ENCODE results near the gene RNF151.

Gene RNF151

DNA sequence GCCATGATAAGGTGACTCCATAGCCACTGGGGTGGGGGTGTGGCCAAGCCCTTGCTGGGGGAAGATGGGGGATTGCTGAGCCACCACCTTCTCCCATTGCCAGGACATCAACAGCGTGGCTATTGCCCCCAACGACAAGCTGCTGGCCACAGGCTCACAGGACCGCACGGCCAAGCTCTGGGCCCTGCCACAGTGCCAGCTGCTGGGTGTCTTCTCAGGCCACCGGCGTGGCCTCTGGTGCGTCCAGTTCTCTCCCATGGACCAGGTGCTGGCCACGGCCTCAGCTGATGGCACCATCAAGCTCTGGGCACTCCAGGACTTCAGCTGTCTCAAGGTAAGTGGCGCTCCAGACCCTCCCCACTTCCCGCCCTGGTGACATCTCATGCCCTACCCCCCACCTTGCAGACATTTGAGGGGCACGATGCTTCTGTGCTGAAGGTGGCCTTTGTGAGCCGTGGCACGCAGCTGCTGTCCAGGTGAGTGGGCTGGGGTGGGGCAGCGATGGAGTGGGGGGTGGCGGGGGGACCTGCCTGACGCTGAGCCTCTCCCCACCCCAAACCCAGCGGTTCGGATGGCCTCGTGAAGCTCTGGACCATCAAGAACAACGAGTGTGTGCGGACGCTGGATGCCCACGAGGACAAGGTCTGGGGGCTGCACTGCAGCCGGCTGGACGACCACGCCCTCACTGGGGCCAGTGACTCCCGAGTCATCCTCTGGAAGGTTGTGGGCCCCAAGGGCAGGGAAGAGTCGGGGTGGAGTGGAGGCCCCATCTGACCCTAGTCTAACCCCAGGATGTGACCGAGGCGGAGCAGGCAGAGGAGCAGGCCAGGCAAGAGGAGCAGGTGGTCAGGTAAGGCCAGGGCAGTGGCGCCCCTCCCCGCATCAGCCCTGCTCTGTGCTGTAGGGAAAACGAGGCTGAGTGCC lies 10.6 kb downstream of the RNF151 start:
- DNase-seq (ENCODE audit: low read depth, low spot score): no peak

DNA sequence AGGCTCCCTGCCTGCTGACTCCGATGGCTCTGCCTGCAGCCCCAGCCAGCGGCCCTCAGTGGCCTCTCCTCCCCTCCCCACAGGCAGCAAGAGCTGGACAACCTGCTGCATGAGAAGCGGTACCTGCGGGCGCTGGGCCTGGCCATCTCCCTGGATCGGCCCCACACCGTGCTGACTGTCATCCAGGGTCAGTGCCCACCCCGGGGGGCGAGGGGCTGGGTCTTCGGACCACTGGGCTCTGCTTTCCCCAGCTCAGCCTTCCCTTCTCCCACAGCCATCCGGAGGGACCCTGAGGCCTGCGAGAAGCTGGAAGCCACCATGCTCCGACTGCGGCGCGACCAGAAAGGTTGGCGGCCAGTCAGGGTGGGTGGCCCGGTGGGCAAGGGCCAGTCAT lies 11.2 kb downstream of the RNF151 start:
- no peak for DNase-seq (ENCODE audit: low read depth, low spot score)

DNA sequence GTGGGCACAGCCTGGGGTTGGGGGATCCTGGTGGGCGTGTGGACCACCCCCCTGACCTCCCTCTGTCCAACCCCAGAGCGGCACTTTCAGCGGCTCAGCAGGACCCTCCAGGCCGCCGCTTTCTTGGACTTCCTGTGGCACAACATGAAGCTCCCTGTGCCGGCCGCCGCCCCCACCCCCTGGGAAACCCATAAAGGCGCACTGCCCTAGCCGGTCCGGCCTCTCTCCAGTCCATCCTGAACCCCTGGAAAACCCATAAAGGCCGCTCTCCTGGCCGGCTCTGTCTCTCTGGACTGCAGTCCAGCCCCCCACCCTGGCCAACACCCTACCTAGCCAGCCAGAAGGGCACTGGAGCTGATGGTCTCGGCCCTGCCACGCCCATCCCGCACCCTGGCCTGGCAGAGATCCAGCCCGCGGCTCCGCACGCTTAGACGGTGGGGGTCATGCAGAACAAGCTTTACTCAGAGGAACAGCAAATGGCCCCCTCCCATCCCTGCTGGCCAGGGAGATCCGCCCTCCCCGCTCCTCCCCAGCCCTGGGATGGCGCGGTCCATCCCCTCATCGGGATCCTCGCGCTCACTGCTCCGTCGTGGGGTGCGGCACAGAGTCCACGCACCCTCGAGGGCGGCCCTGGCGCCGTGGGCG lies 11.9 kb downstream of the RNF151 start:
- no peak for DNase-seq (ENCODE audit: low read depth, low spot score)

DNA sequence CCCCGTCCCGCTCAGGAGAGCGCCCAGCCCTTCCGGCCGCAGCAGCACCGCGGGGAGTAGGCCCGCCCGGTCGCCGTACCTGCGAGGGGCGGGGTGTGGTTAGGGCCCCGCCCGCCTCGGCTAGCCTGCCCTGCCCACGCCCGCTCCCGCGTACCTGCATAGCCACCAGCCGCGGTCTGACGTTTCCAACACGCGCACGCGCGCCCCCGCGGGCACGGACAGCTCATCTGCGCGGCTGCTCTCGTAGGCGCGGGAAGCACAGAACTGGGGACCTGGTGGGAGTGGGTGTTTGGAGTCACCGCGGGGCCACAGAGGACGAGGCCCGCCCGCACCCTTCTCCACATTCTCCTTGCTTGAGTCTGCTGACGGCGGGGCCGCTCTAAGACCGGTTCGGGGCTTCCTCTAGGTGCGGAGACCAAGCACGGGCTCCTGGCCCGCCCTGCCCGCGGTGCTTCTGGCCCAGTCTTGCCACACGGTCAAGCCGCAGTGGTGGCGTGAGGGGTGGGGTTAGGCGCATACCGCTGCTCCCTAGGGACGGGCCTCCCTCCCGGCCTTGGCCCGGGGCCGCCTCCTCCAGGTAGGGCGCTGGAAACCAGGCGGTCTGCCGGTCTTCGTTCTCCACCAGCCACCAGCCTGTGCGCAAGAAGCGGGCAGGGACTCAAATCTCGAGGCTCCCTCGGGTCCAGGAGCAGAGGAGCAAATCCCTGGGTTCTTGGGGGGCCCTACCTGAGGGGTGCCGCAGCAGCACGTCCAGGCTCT lies 12.8 kb downstream of the RNF151 start:
- DNase-seq (ENCODE audit: low read depth, low spot score): peak; percentile 25

DNA sequence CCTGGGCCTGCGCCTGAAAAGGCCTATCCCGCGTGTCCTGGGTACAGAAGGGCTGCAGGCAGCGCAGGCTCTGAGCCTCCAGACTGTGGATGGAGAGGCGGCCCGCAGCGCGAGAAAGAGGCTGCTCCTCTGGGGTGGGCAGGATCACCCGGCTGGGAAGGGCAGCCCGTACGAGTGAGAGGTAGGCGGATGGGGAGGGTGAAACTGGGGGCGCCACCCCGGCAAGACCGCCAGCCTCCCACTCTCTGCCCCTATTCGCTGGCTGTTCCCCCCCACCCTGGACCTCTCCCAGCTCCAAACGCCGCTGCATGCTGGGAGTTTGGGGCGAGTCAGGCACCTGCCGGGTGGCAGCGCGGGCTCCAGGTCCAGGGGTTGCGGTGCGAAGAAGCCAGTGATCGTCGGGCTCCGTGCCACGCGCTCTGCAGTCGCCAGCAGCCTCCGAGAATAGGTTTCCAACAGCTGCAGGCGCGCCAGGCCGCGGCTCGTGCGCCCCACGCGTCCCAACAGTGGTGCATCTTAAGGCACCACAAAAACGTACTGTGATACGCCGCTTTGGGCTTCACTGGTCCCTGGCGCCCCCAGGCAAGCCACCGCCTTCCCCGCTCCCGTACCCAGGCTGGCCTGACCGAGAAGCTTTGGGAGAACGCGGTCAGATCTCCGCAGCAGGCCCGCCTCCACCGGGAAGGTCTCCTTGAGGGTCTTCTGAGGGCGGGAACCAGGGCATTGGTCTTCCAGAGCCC lies 13.5 kb downstream of the RNF151 start:
- no peak for DNase-seq (ENCODE audit: low read depth, low spot score)

DNA sequence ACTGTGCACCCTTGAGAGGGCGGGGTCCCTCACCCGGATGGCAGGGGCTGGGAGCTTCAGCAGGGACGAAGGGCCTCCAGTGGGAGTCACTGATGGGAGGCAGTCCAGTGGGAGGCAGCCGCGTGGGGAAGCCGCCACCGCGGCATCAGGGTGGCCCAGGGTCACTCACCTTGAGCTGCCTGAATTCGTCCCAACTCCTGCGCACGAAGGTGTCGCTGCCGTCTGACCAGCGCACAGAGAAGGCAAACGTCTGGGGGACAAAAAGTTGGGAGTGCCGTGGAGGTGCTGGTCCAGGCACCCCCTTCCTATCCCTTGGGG lies 14.1 kb downstream of the RNF151 start:
- no peak for DNase-seq (ENCODE audit: low read depth, low spot score)

DNA sequence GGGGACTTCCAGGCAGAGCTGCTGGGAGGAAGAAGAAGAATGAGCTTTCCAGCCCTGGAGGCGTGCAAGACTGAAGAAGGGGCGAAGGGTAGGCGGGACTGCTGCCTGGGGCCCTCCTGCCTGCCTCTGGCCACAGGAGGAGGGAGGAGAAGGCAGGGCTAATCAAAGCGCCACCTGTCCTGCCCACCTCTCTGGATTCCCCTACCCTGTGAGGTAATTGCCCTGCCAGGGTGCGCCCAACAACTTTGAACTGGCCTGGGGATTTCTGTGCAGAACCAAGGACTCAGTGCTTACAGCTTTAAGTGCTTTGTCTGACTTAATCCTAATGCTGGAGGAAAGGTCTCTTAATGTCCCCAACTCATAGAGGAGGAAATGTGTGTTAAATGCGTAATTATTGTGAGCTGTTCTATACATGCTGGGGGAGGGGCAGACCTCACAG lies 14.8 kb downstream of the RNF151 start, which contains the start of gene NOXO1:
Gene NOXO1 (minus strand): TSS at position 72 of the 439 bp plus-strand sequence. CDS start 290 bp downstream, outside the sequence.
- DNase-seq (ENCODE audit: low read depth, low spot score): no peak

DNA sequence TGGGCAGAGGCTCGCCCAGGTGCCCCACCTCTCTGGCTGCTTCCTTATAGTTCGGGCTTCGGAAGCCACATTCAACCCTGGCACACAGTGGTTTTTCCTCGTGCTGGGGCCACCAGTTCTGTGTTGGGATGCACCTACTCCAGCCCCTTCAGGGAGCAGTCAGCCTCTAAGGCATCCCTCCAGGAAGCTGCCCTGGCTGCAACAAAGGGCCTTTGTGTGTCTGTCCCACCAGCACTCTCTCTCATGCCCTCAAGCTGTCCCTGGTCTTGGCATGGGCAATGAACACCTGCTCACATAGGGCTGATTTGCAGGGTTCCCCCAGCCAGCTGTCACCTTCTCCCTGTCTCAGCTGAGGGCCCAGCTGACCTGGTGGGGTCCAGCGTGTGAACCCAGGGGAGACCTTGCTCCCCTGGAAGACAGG lies 15.4 kb downstream of the RNF151 start:
- no peak for DNase-seq (ENCODE audit: low read depth, low spot score)

DNA sequence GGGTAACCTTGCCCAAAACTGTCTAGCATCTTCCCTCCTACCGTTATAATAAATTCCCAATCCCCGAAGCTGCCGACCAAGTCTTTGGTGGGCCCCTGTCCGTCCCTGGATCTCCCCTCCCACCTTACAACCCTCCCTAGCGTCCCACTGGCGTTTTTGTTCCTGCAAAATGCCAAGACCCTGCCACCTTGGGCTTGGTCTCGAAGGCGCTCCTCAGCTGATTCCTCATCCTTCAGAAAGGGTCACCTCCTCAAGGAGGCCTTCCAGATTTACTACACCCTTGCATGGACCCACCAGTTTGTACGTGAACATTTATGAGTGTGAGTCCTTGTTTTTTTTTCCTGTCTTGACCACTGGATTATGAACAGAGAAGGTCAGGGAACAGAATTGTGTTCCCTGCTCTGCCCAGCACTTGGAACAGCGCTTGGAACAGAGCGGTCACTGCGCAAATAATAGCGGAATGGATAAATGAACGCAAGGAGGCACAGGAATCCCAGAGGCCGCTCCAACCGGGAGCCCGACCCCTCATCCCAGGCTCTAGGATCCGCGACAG lies 16.4 kb downstream of the RNF151 start:
- no peak for DNase-seq (ENCODE audit: low read depth, low spot score)

DNA sequence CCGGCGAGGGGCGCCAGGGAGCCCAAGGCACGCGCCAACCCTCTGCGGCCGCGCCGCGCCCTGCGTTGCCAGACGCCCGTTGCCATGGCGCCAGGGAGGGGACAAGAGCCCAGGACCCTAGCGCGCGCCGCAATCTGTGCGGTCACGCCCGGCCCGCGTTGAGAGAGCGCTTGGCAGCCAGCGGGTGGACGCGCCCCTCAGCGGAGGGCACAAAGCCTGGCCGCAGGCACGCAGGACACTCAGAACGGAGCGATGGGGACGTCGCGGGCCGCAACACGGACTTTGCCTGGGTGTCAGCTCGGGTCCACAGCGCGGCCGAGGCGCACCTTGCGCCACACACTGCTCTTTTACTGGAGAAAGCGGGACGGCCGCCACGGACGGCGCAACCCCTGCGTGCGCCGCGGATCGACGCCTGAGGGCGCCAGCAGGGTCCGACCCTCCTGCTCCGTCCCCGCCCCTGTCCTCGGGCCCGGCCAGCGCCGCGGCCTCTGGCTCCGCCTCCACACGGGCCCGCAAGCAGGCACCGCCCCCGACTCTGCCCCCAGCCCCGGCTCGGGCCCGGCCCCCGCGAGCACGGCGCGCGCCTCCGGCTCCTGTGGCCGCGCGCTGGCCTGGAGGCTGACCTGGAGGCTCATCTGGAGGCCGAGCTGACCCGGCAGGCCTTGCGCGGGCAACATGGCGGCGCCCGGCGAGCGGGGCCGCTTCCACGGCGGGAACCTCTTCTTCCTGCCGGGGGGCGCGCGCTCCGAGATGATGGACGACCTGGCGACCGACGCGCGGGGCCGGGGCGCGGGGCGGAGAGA lies 17.1 kb downstream of the RNF151 start, which contains the start of gene GFER:
Gene GFER (plus strand): TSS at position 650 of the 803 bp plus-strand sequence. CDS start 26 bp downstream, at position 676.
- DNase-seq (ENCODE audit: low read depth, low spot score): peak; percentile 97

DNA sequence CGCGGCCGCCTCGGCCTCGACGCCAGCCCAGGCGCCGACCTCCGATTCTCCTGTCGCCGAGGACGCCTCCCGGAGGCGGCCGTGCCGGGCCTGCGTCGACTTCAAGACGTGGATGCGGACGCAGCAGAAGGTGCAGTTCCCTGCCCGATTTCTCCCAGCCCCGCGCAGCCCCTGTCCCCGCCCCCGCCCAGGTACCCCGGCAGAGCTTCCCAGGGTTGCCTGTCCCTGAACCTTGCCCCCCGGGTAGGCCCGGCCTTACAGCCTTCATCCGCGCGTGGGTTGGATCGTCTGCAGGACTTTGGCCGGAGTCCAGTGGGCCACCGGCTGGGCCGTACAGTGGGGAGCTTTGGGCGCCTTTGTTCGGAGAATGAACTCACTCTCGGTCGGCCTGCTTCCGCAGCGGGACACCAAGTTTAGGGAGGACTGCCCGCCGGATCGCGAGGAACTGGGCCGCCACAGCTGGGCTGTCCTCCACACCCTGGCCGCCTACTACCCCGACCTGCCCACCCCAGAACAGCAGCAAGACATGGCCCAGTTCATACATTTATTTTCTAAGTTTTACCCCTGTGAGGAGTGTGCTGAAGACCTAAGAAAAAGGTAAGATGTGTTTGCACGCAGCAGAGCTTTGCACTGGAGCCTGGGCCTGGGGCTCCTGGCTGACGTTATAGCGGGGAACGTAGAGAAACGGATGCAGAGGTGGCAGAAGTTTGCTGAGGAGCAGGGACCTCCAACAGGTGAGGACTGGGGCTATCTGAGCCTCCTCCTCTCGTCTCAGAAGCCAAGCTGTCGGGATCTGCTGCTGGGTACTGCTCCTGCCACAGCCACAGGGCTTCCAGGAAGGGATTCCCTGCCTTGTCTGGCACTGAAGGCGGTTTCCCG lies 17.9 kb downstream of the RNF151 start:
- DNase-seq (ENCODE audit: low read depth, low spot score): no peak

DNA sequence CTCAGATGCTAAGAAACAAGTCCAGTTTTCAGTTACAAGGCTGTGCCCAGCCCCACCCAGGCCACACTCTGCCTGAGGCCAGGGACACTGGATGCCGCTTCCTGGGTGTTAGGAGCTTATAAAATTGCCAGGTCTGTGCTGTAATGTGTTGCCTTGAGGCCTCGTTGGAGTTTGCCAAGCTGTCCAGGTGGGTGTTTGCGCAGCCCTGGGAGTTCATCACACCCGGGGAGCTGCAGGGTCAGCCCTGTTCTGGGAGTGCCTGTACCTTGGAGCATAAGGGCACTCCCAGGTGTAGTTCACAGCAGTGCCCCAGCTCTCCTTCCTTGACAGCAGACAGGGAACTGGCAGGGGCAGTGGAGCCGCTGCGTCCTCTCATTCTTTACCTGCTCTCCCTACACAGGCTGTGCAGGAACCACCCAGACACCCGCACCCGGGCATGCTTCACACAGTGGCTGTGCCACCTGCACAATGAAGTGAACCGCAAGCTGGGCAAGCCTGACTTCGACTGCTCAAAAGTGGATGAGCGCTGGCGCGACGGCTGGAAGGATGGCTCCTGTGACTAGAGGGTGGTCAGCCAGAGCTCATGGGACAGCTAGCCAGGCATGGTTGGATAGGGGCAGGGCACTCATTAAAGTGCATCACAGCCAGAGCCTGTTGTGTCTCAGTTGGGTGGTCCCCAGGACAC lies 19.0 kb downstream of the RNF151 start:
- no peak for DNase-seq (ENCODE audit: low read depth, low spot score)

DNA sequence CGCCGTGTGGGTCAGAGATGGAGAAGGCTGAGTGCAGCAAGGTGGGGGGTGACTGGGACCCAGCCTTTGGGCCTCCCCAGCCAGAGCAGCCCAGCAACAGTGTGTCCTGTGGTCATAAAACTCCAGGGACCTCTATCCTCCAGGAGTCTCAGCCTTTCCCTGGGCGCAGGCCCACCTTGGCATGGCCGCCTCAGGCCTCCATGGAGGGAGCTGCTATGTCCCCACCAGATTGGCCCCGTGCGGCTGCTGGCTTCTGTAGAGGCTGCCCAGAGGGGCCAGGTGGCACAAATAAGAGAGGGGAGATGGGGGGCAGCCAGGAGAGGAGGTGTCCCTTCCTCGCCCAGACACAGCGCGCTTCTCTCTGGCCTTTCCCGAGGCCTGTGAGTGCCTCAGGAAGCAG lies 20.5 kb downstream of the RNF151 start:
- no peak for DNase-seq (ENCODE audit: low read depth, low spot score)

DNA sequence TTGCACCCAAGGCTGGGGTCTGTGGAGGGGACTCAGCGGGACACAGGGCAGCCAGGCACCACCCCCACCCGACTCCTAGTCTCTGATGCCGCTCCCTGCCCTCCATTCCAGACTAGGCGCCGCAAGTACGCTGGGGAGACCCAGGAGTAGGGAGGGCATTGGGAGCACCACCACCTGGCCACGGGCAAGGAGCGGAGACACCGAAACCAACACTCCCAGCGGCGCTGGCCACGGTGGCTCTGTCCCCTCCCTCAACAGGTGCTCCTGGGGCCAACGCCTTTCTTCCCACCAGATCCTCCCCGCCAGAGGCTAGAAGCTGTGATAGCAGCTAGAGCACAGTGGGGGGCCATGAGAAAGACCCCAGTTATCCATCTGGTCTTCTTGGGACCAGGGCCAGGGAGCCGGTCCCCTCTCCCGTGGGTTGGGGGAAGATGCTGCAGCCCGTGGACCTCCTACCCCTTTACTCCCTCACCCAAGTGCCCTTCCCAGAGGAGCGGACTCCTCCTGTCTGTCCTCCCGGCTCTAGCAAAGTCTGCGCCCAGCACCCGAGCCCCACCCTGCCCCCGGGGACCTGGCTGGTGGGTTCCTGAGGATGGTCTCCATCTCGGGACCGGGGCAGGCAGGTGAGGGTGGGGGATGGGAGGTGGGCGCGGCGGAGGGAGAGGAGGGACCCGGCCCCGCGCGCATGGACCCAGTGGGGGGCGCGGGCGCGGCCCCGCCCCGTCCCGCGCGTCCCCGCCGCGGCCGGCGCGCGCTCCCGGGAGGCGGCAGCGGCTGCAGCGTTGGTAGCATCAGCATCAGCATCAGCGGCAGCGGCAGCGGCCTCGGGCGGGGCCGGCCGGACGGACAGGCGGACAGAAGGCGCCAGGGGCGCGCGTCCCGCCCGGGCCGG lies 22.8 kb downstream of the RNF151 start, which contains the start of gene SYNGR3:
Gene SYNGR3 (plus strand): TSS at position 762 of the 892 bp plus-strand sequence. CDS start 133 bp downstream, outside the sequence.
- DNase-seq (ENCODE audit: low read depth, low spot score): no peak

DNA sequence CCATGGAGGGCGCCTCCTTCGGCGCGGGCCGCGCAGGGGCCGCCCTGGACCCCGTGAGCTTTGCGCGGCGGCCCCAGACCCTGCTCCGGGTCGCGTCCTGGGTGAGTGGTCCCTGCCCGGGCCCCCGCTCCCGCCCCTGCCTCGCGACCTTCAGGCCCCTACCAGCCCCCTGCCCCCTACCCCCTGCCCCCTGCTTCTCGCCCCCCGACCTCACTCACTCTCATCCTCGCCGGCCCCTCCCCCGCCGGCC lies 23.4 kb downstream of the RNF151 start:
- DNase-seq (ENCODE audit: low read depth, low spot score): no peak

DNA sequence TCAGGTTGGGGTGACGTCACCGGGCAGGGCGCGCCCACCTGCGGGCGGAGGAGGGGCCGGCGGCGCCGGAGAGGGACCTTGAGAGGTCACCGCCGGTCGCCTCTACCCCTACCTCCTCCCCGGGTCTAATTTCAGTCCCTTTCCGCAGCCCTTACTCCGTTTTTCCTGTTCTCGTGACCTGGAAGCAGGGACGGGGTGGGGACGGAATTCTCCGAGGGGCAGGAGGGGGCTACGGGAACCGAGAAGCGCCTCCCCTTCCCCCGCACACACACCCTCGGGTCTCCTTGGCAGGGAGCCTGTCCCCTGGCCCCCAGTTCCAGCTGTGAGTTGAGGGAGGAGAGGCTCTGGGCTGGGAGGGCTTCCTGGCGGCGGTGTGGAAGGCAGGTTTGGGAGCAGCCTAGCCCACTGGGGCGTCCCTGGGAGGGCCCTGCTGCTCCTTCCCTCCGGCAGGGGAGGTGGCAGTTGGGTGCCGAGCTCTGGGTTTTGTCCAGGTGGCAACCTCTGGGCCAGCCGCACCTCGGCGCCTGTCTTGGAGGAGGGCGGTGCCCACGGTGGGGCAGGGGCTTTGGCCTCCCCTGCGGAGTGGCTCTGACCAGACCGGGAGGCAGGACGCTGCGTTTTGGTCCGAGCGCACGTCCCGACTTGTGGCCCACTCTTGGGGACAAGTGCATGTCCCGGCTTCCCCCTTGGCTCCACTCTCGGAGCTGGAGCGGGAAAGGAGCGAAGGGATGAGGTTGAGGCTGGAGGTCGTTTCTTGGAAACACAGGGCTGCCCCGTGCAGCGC lies 23.9 kb downstream of the RNF151 start:
- DNase-seq (ENCODE audit: low read depth, low spot score): no peak

DNA sequence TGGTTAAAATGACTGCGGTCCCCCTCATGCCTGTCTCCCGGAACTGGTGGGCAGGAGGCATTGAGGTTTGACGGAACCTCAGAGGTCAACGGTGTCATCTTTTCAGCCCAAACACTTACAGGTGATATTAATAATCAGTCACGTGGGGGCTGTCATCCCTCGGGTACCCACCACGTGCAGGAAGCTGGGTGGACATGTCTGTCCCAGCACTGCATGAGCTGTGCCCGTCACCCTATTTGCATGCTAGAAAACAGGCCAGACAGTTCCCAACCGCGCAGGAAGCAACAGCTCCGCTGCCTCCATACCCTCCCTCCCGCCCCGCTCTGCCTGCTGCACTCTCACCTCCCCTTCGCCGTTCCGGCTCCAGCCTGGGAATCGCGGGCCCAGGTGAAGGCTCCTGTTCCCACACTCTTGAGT lies 24.5 kb downstream of the RNF151 start:
- DNase-seq (ENCODE audit: low read depth, low spot score): no peak
